Subcutaneous adipose tissue (tissue), 4 donors: ENCODE results near the gene DAND5. TPM values are rescaled to one million over a fixed set of nuclear protein-coding genes. Genes with fewer than 3 reads are reported as not detected.

Experiments
- CTCF ChIP-seq: fragments of 450-650 bp; IDR thresholded peaks from one replicate; pipeline ENCODE4 v1.5.1; 2016; ENCODE audit warnings: low read depth, mild to moderate bottlenecking, control low read depth, antibody characterized with exemption, moderate library complexity
- total RNA-seq, 4 donors: library from RNA; depleted of rRNA; stranded (reverse); fragments of >200 nt; gene quantifications; one replicate each; pipeline ENCODE4 v1.1.0, GENCODE V29; 2016

DAND5 gene
- total RNA-seq, 4 donors from 2014 or later: not detected

GRCh38 chr19:12990431-12990830, 21.1 kb downstream of the DAND5 start:
- no peak for TF ChIP-seq CTCF

GRCh38 chr19:12990853-12991252, 21.5 kb downstream of the DAND5 start:
- TF ChIP-seq CTCF: no peak

- no peak for TF ChIP-seq CTCF
These were observed 21.9 kb downstream of the DAND5 start for GRCh38 chr19:12991296-12991695.

- TF ChIP-seq CTCF: no peak
These were observed 23.4 kb downstream of the DAND5 start for GRCh38 chr19:12992729-12993128.

- no peak for TF ChIP-seq CTCF
These were observed 24.2 kb downstream of the DAND5 start for GRCh38 chr19:12993562-12993961.

- no peak for TF ChIP-seq CTCF
These were observed 25.6 kb downstream of the DAND5 start, which contains the start of gene NFIX for GRCh38 chr19:12994701-12995595. NFIX (plus strand) TSS chr19:12995475; CDS start chr19:12995838, 363 bp downstream.

- no peak for TF ChIP-seq CTCF
These were observed 26.4 kb downstream of the DAND5 start for GRCh38 chr19:12995596-12996405.
